ENCODE data around the gene AP5Z1. TPM values are rescaled to one million over a fixed set of nuclear protein-coding genes. Genes with fewer than 3 reads are reported as not detected.

The AP5Z1 gene
- total and polyA plus RNA-seq, 2 donors, result 19.2 to 104 TPM

DNA sequence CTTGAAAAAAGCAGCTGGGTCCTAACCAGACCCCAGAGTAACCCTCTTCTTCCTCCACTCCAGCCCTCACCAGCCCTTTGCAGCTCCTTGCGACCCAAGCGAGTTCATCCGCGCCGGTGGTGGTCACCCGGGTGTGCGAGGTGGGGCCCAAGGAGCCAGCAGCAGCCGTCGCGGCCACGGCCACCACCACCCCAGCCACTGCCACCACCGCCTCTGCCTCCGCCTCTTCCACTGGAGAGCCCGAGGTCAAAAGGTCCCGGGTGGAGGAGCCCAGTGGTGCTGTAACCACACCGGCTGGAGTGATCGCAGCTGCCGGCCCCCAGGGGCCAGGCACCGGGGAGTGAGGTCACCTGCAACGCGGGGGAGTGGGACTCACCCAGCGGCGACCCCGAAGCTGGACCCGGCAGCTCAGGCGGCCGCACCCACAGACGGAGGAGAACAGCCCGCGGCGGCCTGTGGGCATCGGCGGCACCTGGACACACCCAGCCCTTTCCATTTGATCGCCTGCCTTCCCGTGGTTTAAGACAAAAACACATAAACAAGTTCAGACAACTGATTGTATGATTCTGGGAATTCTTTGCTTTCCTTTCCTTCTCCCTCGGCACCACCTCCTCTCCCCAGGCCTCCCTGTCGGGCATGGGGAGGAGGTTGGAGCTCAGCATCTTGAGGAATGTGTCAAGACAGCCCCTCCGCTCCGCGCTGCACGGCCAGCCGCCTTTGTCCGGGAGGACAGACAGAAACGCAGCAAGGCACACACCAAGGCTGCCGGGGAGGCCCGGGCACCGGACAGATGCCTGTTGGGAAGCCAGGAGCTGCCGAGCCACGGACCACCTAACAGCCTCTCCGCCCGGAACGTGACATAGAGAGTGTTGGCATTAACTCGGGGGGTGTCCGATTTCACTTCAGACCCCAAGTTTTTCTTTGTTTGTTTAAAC is 13.0 kb upstream of the AP5Z1 start:
- no peaks in the 10 kb centered on the region for H3K9me3 ChIP-seq (ENCODE audit: control insufficient read depth in 2 of 2, insufficient read depth in 1 of 2, low read length in 1 of 2)
- H3K27ac ChIP-seq (ENCODE audit: low read depth in 1 of 2, low read length in 1 of 2), result no peak overlapping the region
- no peak for DNase-seq (ENCODE audit: low read depth in 6 of 9, low spot score in 9 of 9)
- H3K36me3 ChIP-seq (ENCODE audit: control insufficient read depth in 2 of 2, insufficient read depth in 2 of 2, low read length in 1 of 2), result peaks cover 73 to 76% of the 10 kb centered on the region in 2 donors
- no peak overlapping the region for H3K4me3 ChIP-seq (ENCODE audit: low read length in 2 of 2)
- H3K27me3 ChIP-seq (ENCODE audit: control insufficient read depth in 2 of 2, insufficient read depth in 1 of 2, low read length in 1 of 2), result no peaks in the 10 kb centered on the region
- 96% methylated on average over 54 of the region's 54 CpGs for WGBS
- H3K4me1 ChIP-seq (ENCODE audit: control insufficient read depth in 2 of 2, insufficient read depth in 2 of 2, low read length in 2 of 2), result no peaks in the 10 kb centered on the region

GRCh38 chr7:4763091-4763793 is 12.2 kb upstream of the AP5Z1 start:
- H3K27me3 ChIP-seq (ENCODE audit: control insufficient read depth in 2 of 2, insufficient read depth in 1 of 2, low read length in 1 of 2), result no peaks in the 10 kb centered on the region
- H3K27ac ChIP-seq (ENCODE audit: low read depth in 1 of 2, low read length in 1 of 2), result no peak overlapping the region
- peaks cover 69 to 70% of the 10 kb centered on the region in 2 donors for H3K36me3 ChIP-seq (ENCODE audit: control insufficient read depth in 2 of 2, insufficient read depth in 2 of 2, low read length in 1 of 2)
- 99% methylated on average over 32 of the region's 32 CpGs for WGBS
- no peaks in the 10 kb centered on the region for H3K4me1 ChIP-seq (ENCODE audit: control insufficient read depth in 2 of 2, insufficient read depth in 2 of 2, low read length in 2 of 2)
- H3K4me3 ChIP-seq (ENCODE audit: low read length in 2 of 2), result no peak overlapping the region
- DNase-seq (ENCODE audit: low read depth in 6 of 9, low spot score in 9 of 9), result no peak
- no peaks in the 10 kb centered on the region for H3K9me3 ChIP-seq (ENCODE audit: control insufficient read depth in 2 of 2, insufficient read depth in 1 of 2, low read length in 1 of 2)

- peaks cover 65 to 68% of the 10 kb centered on the region in 2 donors for H3K36me3 ChIP-seq (ENCODE audit: control insufficient read depth in 2 of 2, insufficient read depth in 2 of 2, low read length in 1 of 2)
- H3K27ac ChIP-seq (ENCODE audit: low read depth in 1 of 2, low read length in 1 of 2), result no peak overlapping the region
- DNase-seq (ENCODE audit: low read depth in 6 of 9, low spot score in 9 of 9), result no peak
- 98% methylated on average over 21 of the region's 21 CpGs for WGBS
- no peaks in the 10 kb centered on the region for H3K4me1 ChIP-seq (ENCODE audit: control insufficient read depth in 2 of 2, insufficient read depth in 2 of 2, low read length in 2 of 2)
- H3K27me3 ChIP-seq (ENCODE audit: control insufficient read depth in 2 of 2, insufficient read depth in 1 of 2, low read length in 1 of 2), result no peaks in the 10 kb centered on the region
- no peak overlapping the region for H3K4me3 ChIP-seq (ENCODE audit: low read length in 2 of 2)
- H3K9me3 ChIP-seq (ENCODE audit: control insufficient read depth in 2 of 2, insufficient read depth in 1 of 2, low read length in 1 of 2), result no peaks in the 10 kb centered on the region
These were observed 11.6 kb upstream of the AP5Z1 start for GRCh38 chr7:4763794-4764185.

DNA sequence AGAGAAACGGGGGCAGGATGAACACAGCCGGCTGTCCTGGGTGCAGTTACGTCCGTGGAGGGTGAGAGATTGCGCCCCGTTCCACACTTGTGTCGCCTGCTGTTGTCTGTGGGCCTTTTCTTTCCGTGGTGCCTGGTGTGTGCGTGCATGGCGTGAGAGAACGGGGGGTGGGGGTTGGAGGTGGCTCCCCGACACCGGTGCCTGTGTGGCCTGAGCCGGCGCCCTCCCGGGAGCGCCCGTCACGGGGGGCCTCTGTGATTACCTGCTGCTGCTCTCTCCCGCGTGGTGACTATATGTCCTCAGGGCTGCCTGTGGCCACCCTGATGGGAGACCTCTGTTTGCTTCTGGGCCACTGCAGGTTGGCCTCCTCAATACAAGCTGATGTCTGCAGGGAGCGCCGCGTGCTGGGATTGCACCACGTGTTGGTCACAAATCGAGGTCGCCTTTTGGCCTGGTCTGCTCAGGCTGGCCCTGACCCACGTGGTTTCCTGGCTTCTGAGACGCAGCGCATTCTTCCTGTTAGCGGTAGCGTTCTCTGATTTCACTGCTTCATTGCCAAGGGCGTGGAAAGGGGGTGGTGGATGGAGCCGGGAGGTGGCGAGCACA is 10.9 kb upstream of the AP5Z1 start:
- Histone ChIP-seq H3K27ac (ENCODE audit: low read depth in 1 of 2, low read length in 1 of 2) (peak overlapping the region in 1 of 2 donors; percentile 46), H3K27me3 (ENCODE audit: control insufficient read depth in 2 of 2, insufficient read depth in 1 of 2, low read length in 1 of 2) (no peaks in the 10 kb centered on the region), H3K36me3 (ENCODE audit: control insufficient read depth in 2 of 2, insufficient read depth in 2 of 2, low read length in 1 of 2) (peaks cover 57 to 63% of the 10 kb centered on the region in 2 donors), H3K4me3 (ENCODE audit: low read length in 2 of 2) (no peak overlapping the region), H3K9me3 (ENCODE audit: control insufficient read depth in 2 of 2, insufficient read depth in 1 of 2, low read length in 1 of 2) (no peaks in the 10 kb centered on the region), H3K4me1 (ENCODE audit: control insufficient read depth in 2 of 2, insufficient read depth in 2 of 2, low read length in 2 of 2) (no peaks in the 10 kb centered on the region)
- no peak for DNase-seq (ENCODE audit: low read depth in 6 of 9, low spot score in 9 of 9)
- 98% methylated on average over 35 of the region's 35 CpGs for WGBS

DNA sequence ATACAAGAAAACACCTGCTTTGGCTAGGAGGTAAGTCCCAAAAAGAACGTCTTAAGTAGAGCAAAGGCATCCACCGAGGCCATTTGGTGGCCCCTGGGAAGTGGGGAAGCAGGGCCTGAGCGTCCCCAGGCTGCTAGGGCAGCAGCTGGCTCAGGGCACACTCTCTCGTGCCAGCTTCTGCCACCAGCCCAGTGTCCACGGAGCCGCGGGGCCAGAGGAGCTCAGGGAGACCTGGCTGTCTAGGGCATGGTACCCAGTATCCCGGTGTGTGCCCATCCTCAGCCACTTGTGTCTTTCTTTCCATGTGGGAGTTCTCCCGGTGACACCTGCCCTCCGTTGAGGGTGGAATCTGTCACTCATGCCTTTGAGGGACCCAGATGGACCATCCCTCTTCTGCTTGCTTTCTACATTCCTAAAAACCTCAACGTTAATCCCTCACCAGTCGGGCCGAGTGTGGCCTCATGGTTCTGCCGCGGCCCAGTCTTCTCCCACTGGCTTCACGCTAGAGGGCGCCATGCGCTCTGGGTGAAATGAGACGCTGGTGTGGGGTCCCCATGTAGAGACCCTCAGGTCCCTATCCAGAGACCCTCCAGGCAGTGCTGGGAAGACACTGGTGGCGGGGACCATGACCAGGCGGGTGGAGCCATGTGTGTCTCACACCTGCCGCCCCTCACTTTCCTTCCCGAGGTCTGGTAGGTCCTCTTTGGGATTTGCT is 9.5 kb upstream of the AP5Z1 start:
- Histone ChIP-seq H3K36me3 (ENCODE audit: control insufficient read depth in 2 of 2, insufficient read depth in 2 of 2, low read length in 1 of 2) (peaks cover 48 to 55% of the 10 kb centered on the region in 2 donors), H3K27me3 (ENCODE audit: control insufficient read depth in 2 of 2, insufficient read depth in 1 of 2, low read length in 1 of 2) (no peaks in the 10 kb centered on the region), H3K4me3 (ENCODE audit: low read length in 2 of 2) (no peak overlapping the region), H3K4me1 (ENCODE audit: control insufficient read depth in 2 of 2, insufficient read depth in 2 of 2, low read length in 2 of 2) (no peaks in the 10 kb centered on the region), H3K27ac (ENCODE audit: low read depth in 1 of 2, low read length in 1 of 2) (no peak overlapping the region), H3K9me3 (ENCODE audit: control insufficient read depth in 2 of 2, insufficient read depth in 1 of 2, low read length in 1 of 2) (no peaks in the 10 kb centered on the region)
- WGBS, result 97% methylated on average over 23 of the region's 23 CpGs
- no peak for DNase-seq (ENCODE audit: low read depth in 6 of 9, low spot score in 9 of 9)

DNA sequence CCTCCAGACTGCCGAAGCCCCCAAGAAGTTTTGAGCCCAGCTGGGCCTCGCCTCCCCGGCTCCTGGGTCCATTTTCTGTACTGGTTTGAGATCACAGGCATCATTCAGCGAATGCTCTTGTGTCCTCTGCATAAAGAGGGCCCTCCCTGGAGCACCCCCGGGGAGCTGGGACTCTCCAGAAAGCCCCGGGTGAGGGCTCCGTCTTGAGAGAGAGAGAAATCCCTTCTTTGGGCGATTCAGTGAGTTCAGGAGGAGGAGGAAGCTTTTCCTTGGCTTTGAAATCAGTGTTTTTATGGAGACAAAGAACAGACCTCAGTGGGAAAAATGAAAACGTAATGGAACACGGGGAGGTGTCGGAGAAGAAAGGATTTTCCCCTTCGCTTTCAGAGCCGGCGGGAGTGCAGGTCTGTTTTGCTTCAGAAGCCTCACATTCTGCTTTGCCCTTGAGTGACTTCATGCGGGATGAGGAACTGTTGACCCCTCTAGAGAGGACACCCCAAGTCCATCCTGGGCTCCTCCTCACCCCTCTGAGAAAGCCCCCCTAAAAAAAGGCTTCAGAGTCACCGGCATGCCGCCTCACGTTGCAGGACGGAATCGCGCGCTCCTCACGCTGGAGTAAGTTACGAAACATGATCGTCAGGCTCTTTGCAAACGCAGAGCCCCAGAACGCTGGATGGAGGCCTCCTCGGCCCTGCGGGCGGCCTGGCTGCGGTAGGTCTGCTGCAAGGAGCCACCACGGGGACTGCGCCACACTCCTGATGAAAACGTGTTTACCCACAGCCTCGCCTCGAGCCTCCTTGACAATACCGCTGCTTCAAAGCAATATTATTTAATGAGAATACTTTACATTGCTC is 8.5 kb upstream of the AP5Z1 start:
- H3K36me3 ChIP-seq (ENCODE audit: control insufficient read depth in 2 of 2, insufficient read depth in 2 of 2, low read length in 1 of 2), result peaks cover 39 to 47% of the 10 kb centered on the region in 2 donors
- H3K4me3 ChIP-seq (ENCODE audit: low read length in 2 of 2), result no peak overlapping the region
- no peak for DNase-seq (ENCODE audit: low read depth in 6 of 9, low spot score in 9 of 9)
- H3K4me1 ChIP-seq (ENCODE audit: control insufficient read depth in 2 of 2, insufficient read depth in 2 of 2, low read length in 2 of 2), result no peaks in the 10 kb centered on the region
- WGBS, result 96% methylated on average over 37 of the region's 37 CpGs
- no peaks in the 10 kb centered on the region for H3K9me3 ChIP-seq (ENCODE audit: control insufficient read depth in 2 of 2, insufficient read depth in 1 of 2, low read length in 1 of 2)
- peak overlapping the region in 1 of 2 donors; percentile 30 for H3K27ac ChIP-seq (ENCODE audit: low read depth in 1 of 2, low read length in 1 of 2)
- H3K27me3 ChIP-seq (ENCODE audit: control insufficient read depth in 2 of 2, insufficient read depth in 1 of 2, low read length in 1 of 2), result no peaks in the 10 kb centered on the region

DNA sequence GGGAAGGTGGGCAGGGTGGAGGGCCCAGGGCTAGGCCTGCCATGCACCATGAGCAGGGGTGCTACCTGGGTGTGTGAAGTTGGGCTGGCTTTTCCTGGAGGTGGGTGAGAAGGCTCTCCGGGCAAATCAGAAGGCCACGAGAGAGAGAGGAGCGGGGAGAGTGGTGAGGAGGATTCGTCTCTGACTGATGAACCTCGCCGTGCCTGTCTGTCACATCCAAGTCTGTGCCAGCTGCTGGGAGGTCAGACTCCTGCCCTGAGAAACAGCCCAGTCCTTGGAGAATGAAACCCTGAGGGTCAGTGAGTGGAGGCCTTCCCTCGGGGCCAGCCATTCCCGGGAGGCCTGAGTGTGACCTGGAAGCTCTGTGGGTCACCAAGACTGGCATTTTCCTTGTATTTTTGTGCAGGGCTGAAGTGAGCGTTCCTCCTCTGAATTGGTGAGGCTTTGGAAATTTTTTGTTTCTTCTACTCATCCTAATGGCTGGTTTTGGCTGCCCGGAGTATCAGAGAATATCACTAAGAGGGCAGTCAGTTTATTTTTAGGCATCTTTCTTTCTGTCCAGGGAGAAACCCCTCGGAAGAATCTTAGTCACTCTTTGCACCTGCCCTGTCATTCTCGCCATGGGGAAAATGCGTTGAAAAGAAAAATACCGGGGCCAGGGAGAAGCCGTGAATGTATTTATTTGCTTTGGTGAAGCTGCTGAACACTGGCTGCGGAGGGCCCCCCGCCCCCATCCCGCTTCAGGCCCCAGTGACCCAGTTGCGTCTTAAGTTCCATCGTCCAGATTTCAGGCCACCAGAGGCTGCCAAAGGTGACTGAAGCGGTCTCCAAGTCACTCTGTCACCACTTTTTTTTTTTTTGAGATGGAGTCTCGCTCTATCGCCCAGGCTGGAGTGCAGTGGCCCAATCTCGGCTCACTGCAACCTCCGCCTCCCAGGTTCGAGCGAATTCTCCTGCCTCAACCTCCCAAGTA is 6.5 kb upstream of the AP5Z1 start:
- Histone ChIP-seq H3K27ac (ENCODE audit: low read depth in 1 of 2, low read length in 1 of 2) (no peak overlapping the region), H3K4me1 (ENCODE audit: control insufficient read depth in 2 of 2, insufficient read depth in 2 of 2, low read length in 2 of 2) (no peaks in the 10 kb centered on the region), H3K4me3 (ENCODE audit: low read length in 2 of 2) (no peak overlapping the region), H3K36me3 (ENCODE audit: control insufficient read depth in 2 of 2, insufficient read depth in 2 of 2, low read length in 1 of 2) (peaks cover 19 to 28% of the 10 kb centered on the region in 2 donors), H3K27me3 (ENCODE audit: control insufficient read depth in 2 of 2, insufficient read depth in 1 of 2, low read length in 1 of 2) (no peaks in the 10 kb centered on the region), H3K9me3 (ENCODE audit: control insufficient read depth in 2 of 2, insufficient read depth in 1 of 2, low read length in 1 of 2) (no peaks in the 10 kb centered on the region)
- WGBS, result 97% methylated on average over 27 of the region's 27 CpGs
- no peak for DNase-seq (ENCODE audit: low read depth in 6 of 9, low spot score in 9 of 9)

Measured in thymus (tissue), 11 donors.